Non-pigmented ciliary epithelial cell (primary cell): Measurements from ENCODE around the gene MRFAP1L1.
"Not testable (repeated sequence)": the region's sequence is repeated elsewhere in the genome, so short reads cannot be mapped to it uniquely, and the experiment has no call there.

Source experiments
- DNase-seq: peaks from one replicate; pipeline ENCODE4 v3.0.0-alpha.2; 2010; ENCODE audit warnings: low read depth

MRFAP1L1 gene

DNA sequence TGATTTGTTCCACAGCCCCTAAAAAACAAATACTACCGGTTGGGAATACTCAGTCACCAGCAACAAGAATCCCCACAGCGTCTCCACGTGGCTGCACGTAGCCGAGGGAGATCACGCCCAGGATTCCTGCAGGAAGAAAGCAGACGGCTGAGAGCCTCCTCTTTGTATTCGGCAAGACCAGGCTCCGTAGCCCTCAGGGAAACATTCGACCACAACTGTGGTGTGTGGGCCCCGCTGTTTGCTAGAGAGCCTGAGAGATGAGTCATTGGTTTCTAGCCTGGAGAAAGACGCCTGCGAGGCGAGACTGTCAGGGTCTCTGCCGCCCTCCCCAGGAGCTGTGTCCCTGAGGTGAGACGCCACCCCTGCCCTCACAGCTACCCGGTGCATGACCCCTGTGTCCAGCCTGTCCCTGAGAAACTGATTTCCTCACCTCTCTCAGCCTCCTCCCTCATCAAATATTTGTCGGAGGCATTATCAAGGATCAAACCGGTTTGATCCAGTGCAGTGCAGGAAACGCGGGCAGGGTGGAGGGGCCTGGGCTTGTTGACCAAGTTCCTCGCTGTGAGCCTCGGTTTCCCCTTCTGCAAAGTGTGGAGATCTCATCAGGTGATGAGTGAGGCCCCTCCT lies 20.7 kb downstream of the MRFAP1L1 start:
- DNase-seq, result peak; percentile 87

DNA sequence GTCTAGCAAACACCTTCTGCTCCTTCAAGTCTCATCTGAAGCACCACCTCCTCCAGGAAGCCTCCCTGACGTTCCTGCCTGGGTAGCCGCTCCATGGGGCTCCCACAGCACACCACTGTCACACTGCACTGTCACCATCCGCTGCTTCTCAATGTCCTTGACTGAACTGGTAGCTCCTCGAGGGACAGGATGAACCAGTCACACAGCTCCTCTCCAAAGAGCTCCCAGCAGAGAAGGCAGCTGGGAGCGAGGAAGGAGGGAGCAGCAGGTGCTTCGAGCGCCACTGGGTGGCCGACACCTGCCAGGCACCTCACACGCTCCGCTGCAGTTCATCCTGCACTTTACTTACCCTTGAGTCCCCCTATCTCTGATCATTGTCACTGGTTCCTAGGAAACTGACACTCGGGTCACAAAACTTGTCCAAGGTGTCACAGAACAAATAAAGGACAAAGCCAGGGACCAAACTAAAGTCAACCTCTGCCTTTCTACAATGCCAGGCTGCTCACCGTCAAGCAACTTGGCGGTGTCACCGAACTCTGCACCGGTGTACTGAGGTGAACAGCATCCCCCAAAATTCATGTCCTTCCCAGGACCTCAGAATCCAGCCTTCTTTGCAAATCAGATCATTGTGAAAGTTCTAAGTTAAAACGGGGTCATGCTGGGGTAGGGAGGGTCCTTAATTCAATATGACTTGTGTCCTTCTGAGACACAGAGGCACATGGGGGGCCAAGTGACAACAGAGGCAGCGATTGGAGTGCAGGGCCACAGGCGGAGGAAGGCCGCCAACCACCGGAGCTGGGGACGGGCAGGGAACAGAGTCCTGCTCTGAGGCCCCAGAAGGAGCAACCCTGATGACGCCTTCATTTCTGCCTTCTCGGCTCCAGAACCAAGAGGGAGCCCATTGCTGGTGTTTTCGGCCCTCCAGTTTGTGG lies 21.5 kb downstream of the MRFAP1L1 start:
- DNase-seq, result no peak

DNA sequence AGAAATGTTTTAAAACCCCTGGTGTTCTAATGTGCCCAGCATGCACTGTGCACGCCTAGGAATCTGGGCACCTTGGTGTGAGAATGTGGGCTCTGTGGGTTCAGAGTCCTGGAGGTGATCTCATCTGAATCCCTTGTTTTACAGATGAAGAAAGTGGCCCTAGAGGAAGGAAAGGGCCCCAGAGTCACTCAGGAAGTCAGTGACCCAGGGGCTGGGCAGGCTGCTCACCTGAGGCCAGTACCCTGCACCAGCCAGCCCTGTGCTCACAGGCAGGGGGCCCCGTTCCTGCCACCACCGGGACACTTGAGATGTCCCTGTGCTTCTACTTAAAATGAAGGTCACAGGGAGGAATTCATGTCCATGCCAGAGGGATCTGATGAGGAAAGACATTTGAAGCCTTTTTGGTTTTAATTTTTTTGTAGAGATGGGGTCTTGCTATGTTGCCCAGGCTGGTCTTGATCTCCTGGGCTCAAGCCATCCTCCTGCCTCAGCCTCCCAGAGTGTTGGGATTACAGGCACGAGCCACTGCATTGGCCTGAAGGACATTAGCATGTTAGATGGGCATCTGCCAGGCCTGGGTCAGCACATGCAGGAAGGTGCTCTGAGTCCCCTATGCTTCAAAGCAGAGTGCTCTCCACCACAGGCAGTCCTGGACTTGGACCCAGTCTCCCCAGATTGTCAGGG lies 23.4 kb downstream of the MRFAP1L1 start:
- no peak for DNase-seq

DNA sequence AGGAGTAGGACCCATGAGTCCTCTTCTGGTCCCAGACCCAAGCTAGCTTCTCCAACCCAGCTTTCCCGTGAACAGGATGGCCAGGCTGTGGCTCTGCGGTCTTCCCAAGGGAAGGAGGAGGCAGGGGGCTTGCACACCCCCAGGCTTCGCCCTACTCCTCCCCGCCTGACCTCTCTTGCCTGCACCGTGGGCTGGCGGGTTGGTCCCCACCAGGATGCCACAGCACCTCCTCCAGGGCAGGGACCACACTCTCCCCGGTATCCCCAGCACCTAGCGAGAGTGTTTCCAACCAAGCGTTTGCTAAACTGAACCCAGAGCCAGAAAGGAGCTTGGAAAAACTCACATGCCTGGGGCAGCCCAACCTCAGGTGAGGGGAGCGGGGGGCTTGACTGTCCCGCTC lies 25.0 kb downstream of the MRFAP1L1 start:
- DNase-seq, result no peak

DNA sequence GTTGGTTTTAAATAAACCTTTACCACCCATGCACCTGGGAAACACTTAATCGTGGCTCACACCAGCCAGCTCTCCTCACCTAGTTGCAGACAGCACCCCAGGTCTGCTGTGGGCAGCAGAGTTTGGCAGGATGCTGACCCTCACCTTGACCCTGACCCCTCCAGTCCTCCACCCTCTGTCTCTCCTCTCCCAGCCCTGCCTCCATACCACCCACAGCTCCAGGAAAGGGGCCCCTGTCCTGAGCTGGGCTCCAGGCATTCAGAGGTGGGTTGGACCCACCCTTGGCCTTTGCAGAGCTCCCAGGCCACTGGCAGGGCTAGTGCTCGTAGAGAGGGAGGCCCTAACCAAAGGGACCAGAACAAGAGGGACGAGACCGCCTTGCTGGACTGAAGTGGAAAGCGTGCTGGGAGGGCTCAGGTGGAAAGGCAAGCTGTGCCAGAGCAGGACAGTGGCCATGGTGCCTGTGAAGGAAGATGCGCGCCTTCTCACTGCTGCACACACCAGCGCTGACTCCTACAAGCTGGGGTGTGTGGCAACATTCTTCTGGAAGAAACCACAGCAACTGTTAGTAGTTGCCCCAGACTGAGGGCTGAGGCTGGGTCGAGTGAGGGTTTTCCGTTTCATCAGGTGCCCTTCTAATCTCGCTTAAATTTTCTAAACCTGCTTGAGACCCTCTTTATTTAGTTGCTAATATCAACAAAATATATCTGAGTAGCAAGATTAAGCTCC lies 26.6 kb downstream of the MRFAP1L1 start:
- no peak for DNase-seq

DNA sequence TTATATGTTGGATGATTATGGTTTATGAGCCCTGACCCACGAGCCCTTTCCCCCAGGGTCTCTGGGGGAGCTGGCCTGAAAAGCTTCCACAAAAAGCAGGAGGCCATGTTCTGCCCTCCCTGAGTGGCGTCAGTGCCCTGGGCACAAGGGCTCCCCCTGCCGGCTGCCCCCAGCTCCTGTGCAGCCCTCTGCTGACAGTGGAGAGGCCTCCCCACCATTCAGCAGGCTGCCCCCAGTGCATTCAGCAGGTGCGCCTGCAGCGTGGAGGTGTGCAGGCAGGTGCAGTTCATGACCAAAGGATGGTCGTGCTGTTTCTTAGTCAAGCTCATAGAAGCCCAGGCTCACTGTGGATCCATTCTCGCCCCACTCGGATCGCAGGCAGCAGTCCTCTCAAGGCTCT lies 28.5 kb downstream of the MRFAP1L1 start:
- DNase-seq, result no peak

DNA sequence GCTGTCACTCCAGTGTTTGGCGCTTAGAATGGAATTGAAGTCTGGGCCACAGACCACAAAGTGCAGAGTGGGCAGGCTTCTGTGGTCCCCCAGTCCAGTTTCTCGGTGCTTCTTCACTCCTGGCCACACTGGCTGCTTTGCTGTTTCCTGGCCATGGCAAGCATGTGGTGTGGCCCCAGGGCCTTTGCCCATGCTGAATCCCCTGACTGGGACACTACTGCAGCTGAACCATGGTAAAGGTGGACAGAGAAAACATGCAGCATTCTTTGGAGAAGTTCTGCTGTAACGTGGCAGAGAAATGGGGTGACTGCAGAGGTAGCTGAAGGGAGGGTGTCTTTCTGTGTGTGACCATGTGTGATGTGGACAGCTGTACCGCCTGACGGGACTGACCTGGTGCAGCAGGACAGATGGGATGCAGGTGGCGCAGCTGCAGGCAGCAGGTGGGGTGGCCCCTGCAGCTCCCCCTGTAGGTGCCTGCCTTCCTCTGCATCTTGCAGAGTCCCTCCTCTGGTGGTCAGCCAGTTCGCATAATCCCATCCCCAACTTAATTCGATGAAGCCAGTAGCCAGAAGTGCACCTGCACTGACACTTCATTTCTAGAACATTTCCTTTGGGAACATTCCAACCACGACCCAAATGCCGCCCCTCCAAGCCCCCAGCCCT lies 29.2 kb downstream of the MRFAP1L1 start:
- DNase-seq, result no peak

DNA sequence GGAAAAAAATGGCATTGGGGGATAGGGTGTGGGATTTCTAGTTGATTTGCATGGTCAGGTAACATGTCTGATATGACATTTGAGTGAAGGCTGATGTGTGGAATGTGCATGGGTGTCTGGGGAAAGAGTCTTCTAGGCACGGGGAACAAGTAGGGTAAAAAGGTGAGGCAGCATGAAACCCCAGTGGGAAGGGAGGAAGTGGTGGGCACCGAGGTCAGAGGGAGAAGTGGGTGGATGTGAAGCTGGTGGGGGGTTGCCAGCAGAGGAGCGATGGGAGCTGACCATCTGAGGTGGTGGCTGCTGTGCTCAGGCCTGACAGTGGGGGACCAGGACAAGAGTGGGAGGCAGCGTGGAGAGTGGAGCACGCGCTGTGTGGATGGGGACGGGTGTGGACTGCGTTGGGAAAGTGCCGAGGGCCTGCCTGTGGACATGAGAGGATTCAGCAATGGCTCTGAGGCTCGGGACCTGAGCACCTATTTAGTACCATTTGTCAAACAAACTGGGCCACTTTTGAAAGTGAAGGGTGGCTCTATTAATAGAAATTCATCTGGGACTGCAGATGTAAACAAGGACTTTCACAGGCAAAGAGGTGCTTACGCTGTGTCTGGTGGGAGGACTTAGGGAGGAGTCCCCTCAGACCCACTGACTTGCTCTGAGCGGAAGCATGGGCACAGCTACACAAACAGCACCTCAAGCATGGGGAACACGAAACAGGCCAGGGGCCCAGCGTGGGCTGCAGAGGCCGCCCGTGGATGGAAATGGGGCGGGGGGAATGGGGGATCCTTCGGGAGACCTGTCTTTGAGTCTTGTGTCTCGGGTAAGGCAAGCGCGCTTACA lies 32.7 kb downstream of the MRFAP1L1 start:
- no peak for DNase-seq

DNA sequence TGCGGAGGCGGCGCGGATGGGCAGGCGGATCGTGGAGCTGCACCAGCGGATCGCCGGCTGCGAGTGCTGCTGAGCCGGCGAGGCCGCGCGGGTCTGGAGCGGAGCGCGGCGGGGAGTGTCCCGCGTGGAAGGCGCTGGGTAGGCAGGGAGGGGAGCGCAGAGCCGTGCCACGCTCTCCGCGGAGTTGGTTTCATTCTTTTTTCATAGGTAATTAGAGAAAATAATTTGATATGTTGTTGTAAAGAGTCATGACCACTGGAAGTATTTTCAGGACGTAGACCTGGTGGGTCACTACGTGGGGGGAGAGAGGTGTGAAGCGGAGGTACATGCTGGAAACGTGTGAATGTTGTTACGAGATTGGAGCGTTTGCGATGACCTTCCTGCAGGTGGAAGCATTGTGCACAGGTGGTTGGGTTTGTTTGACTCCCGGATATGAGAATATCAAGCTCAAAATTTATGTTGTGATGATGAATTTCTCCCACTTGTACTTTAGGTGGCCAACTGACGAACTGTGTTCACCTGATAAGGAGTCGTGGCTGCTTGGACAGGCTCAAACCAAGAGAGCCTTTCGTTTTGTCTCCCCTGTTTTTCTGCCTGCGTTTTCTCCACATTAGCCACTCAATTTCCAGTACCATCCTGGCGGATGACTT lies 35.0 kb downstream of the MRFAP1L1 start:
- no peak for DNase-seq

DNA sequence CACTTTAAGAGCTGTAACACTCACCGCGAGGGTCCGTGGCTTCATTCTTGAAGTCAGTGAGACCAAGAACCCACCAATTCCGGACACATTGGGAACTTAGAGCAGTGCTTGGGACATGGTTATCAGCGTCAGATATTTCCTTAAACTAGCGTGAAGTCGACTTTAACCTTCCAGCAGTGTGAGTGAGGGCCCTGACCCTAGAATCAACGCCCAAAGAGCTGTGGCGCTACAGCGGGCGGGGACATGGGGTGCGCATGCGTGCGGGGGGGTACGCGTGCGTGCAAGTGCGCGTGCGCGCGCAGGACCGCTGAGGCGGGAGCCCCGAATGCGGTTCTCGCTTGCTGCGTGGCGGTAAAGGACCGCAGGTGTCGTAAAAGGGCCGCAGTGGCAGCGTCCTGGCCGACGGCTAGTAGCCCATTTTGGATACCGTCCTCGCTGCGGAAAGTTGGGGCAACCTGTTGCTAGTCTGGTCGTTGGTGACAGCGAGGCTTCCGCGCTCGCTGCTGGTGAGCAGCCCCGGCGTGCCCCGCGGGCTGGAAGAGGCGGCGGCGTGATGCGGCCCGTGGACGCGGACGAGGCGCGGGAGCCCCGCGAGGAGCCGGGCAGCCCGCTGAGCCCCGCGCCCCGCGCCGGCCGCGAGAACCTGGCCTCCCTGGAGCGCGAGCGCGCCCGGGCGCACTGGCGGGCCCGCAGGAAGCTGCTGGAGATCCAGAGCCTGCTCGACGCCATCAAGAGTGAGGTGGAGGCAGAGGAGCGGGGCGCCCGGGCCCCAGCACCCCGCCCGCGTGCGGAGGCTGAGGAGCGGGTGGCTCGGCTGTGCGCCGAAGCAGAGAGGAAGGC lies 35.8 kb downstream of the MRFAP1L1 start:
- DNase-seq, result peak; percentile 69

DNA sequence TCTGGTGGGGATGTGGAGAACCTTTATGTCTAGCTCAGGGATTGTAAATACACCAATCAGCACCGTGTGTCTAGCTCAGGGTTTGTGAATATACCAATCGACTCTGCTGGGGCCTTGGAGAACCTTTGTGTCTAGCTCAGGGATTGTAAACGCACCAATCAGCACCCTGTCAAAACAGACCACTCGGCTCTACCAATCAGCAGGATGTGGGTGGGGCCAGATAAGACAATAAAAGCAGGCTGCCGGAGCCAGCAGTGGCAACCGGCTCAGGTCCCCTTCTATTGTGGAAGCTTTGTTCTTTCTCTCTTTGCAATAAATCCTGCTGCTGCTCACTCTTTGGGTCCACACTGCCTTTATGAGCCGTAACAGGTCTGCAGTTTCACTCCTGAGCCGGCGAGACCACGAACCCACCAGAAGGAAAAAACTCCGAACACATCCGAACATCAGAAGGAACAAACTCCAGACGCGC lies 36.4 kb downstream of the MRFAP1L1 start:
- not testable (repeated sequence) for DNase-seq

DNA sequence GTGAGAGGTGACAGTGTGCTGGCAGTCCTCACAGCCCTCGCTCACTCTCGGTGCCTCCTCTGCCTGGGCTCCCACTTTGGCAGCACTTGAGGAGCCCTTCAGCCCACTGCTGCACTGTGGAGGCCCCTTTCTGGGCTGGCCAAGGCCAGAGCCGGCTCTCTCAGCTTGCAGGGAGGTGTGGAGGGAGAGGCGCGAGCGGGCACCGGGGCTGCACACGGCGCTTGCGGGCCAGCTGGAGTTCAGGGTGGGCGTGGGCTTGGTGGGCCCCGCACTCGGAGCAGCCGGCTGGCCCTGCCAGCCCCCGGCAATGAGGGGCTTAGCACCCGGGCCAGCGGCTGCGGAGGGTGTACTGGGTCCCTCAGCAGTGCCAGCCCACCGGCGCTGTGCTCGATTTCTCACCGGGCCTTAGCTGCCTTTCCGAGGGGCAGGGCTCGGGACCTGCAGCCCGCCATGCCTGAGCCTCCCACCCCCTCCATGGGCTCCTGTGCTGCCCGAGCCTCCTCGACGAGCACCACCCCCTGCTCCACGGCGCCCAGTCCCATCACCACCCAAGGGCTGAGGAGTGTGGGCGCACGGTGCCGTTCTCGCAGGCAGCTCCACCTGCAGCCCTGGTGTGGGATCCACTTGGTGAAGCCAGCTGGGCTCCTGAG lies 37.0 kb downstream of the MRFAP1L1 start:
- not testable (repeated sequence) for DNase-seq

DNA sequence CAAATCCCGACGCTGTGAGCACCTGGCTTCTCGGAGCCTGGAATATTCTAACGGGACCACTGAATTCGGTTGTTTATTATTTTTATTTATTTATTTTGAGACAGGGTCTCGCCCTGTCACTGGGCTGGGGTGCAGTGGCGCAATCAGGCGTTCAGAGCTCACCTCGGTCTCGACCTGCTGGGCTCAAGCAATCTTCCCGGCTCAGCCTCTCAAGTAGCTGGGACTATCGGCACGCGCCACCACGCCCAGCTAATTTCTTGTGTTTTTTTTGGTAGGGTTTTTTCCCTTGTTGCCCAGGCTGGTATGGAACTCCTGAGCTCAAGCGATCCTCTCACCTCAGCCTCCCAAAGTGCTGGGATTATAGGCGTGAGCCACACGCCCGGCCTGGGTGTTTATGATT lies 37.5 kb downstream of the MRFAP1L1 start:
- no peak for DNase-seq

DNA sequence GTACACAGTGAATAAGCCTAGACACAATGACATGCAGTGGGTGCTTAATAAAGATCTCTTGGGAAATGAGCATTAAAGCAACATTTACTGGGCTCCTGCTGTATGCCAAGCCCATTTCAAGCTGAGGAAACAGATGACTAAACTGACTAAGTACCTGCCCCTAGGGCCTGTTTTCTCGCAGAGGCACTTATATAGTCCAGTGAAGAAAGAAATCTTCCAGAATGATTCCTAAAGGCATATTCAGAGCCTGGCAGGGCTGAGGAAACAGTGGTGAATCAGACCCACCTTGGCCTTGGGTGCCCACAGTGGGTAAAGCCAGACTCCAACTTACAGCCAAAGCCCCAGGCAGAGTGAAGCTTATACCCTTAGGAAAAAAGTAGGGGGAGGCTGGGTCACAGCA lies 38.0 kb downstream of the MRFAP1L1 start:
- DNase-seq, result no peak

DNA sequence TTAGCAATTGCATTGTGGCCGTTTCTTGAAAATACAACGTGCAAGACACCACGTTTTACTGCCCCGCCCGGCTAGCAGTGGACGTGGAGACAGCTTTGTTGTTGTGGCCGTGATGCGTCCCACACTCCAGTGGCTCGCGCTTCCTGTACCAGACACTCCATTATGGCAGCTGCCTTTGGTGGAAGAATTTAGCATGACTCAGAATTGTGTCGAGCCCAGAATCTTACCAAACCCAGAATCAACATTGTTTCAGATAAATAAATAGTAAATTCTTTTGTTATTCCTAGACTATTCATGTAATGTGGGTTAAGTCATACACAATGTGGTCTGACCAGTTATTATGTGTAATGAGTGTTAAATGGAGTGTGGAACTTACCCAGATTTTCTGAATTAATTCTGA lies 41.3 kb downstream of the MRFAP1L1 start:
- DNase-seq, result peak; percentile 27

DNA sequence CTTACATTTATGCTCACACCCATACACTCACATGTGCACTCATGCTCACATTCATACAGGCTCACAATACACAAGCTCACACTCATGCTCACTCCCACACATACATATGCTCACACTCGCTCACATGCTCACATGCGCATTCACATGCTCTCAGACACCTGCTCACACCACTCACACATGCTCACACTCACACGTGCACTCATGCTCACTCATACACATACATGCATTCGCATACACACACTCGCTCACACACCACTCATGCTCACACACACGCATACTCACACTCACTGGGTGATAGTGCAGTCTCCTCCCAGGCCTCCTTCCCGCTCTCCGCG lies 44.4 kb downstream of the MRFAP1L1 start:
- no peak for DNase-seq

DNA sequence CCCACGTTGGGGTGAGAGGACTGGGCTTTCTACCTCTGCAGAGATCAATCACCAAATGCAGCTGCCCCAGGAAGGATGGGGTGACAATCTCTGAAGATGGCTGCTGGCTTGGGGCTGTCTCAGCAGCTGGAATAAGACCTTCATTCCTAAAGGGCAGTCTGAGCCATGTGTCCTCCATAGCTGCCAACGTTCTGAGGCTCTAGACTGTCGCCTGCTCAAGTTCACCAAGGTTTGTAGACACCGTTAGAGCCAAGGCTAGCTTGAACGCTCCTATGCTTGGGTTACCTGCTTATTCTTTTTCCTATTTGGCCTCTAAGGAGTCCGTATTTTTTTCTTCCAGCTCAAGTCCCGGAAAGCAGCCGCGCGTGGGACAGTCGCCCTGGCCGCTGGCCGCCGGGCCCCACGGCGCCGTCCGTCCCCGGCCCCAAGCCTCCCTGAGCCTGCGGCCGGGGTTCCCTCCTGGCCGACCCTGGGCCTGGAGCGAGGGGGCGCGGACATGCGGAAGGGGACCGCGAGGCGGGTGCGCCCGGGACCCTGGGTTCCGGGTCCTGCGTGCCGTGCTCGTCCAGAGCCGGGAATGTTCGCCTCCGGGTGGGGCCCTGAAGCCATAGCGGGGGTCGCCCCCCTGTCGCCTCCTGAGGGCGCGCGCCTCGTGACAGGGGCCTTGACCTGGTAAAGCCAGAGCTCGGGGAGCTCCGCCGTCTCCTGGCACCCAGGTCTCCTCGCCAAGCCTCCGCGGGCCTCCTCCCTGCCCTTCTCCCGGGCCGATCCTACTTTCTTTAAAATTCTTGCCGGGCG lies 45.9 kb downstream of the MRFAP1L1 start:
- DNase-seq, result no peak

DNA sequence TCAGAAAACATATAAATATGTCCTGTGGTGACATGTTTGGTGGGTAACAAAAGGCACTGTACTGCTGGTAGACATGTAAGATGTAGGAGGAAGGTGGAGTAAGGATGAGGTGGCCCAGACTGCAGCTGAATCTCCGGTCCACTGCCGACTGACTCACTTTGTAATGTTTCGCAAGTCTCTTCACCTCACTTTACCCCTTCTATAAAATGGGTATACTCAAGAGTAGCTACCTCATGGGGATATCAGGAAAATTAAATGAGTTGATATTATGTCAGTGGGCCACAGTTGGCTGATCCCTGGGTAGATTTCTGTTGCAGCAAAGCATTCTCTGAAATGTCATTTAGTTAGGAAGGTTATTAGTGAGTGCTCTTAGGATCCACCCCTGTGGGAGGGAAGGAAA lies 47.1 kb downstream of the MRFAP1L1 start:
- no peak for DNase-seq
